DMS 273 (cell line): ENCODE measurements around the gene MAP2K1.
"Not testable (repeated sequence)": the region's sequence is repeated elsewhere in the genome, so short reads cannot be mapped to it uniquely, and the experiment has no call there.

Experiments
- DNase-seq: peaks from one replicate; lab custom pipeline; 2025; ENCODE audit not compliant: unreplicated experiment; lab: John Stamatoyannopoulos, UW

MAP2K1 gene

DNA sequence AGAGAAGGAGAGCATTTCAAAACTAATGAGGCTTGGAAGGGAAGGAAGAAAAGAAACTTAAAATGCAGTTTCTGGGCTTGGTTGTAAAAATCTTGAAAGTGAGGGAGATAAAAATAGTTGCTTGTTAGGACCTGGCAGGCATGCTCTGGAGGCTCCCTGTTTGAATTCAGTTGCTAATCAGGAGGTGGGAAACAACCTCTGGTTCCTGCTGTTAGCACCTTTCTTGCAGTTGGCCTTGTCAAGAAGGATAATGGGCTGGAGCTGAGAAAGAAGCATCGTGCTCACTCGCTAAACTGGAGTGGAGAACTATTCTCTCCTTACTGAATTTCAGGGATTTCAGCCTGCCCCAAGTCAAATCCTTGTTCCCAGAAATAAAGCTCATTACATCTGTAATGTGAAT is 87.4 kb downstream of the MAP2K1 start:
- DNase-seq: no peak

DNA sequence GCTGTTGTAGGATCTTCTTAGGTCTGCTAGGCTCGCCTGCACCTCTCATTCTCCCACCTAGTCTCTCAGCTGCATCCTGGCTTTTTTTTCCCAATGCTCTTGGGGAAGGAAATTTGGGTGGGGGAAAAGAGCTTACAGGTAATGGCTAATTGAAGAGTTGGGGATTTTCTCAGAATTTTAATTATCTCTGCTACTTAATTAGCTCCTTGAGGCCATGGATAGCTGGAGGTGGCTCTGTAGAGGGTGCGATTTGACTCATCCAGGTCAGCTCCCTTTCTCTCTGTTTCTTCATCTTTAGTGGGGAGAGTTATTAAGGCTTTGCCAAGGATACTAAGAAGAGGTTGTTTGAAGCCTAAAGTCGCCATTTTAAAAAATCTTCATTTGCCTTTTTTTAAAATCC is 88.3 kb downstream of the MAP2K1 start:
- DNase-seq: no peak

DNA sequence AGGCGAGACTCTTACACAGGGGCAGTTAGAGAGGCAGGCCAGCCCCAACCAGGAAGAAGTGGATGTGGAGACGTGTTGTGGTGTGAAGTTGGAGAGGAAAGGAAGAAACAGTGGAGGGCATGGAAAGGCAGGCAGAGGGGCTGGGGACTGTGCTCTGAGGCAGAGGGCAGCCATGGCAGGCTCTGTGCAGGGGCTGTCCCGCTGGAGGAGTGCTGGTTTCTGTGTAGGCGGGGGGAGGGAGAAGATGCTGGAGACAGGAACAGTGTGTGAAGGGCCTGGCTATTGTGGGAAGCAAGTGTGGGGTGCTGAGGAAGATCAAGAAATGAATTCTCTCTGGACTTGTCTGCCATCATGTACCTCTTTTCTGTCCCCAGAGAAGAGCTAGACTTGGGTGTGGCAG is 89.8 kb downstream of the MAP2K1 start:
- no peak for DNase-seq

DNA sequence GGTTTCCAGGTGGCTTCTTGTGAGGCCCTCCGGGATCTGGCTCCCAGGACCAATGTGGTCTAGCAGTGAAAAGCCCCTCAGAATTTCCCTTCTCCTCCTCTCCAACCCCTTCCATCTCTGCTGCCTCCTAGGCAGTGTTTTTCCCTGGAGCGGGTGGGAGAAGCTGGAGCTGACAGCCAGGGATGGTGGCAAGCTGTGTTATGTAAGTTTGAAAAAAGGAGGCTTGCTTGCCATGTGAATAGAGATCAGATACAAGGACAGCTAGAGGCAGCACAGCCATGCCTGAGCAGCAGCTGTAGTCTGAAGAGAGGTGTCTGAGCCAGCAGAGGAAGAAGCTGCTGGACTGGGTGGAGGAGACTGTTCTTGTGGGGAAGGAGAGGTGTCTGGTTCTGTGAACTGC is 90.3 kb downstream of the MAP2K1 start:
- DNase-seq: no peak

DNA sequence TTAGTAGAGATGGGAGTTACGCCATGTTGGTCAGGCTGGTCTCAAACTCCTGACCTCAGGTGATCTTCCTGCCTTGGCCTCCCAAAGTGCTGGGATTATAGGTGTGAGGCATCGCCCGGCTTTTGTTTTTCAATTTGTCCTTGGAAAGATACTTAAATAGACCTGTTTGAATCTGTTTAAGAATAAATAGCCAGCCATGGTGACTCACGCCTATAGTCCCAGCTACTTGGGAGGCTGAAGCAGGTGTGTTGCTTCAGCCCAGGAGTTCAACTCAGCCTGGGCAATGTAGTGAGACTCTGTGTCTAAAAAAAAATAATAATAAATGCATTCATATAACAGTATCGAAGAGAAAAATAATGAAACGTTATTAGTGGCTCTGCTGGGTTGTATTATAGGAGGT is 93.6 kb downstream of the MAP2K1 start:
- no peak for DNase-seq

DNA sequence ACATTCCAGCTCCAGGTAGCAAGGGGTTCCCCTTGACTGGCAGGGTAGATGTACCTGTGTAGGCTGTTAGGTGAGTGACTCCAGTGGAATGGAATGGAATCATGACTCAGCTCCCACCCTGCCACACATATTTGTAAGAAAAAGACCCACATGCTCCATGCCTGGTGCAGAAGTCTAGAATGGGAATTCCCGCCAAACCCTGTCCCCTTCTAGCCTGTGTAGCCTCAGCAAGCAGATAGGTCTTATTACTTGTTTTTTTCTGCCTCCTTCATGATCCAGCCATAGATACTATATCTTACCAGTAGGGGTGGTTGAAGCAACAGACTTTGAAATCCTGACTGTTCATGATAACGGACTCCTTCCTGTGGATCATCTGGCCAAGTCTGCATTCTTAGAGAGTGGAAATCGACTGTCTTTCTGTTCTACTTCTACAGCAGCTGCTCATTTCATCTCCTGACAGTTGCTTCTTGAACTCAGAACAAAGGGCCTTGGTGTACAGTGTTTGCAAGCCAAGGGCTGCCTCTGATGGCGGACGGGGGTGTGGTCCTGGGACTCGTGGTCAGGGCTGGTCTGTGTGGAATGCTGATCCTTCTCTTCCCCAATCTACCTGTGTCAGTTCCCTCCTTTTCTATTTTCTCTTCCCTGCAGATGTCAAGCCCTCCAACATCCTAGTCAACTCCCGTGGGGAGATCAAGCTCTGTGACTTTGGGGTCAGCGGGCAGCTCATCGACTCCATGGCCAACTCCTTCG is 94.6 kb downstream of the MAP2K1 start:
- no peak for DNase-seq

DNA sequence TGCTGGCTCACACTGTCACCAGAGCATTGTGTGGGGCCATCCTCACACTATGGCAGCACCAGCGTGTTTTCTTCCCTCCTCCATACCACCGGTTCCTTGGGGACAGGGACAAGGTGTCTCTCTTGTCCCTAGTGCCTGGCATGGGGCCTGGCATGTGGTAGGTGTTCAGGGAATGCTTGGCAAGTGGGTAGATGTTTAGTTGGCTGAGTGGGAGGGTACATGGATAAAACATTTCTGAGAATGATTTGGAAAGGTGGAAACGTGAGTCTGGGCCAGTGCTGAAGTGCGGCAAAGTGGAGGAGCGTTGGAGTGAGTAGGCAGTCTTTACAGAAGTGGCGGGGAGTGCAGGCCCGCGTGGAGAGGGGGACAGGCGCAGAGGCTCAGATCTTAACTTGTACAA is 95.8 kb downstream of the MAP2K1 start:
- no peak for DNase-seq

DNA sequence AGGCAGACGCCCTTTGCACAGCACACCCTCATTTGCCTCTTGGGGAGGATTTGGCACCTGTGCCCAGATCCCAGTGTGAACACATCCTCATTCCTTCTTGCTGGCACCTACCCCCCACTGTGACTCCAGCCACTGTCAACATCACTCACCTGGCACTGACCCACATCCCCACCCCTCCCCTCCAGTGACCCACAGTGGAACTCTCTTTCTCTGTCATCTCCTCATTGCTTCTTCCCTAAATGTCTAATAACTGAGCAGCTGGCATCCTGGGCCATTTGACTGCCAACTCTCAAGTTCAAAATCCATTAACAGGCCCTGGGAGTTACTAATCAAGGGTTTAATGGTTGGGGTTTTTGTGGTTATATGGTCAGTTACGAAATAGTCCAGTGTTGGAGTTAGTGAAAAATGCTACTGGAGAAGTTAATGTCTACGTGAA is 96.4 kb downstream of the MAP2K1 start:
- peak; percentile 34 for DNase-seq

DNA sequence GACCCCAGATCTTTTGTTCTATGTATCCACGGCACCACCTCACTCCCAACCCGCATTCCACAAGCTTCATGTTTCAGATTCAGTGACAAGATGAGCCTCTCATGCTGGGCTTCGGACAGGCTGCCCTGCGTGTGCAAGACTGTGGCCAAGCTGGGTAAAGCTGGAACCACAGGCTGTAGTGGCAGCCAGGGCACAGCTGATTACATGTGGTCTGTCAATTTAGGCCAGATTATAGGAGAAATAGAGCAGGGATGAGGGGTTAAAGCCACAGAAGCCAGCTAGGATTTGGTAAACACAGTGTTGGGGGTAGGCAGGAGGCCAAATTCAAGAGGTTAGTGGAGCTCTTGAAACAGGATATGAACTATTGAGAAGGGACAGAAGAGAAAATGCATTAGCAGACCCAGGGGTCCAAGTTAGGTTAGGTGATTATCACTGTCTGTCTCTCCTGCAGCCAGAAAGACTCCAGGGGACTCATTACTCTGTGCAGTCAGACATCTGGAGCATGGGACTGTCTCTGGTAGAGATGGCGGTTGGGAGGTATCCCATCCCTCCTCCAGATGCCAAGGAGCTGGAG is 97.9 kb downstream of the MAP2K1 start:
- no peak for DNase-seq

DNA sequence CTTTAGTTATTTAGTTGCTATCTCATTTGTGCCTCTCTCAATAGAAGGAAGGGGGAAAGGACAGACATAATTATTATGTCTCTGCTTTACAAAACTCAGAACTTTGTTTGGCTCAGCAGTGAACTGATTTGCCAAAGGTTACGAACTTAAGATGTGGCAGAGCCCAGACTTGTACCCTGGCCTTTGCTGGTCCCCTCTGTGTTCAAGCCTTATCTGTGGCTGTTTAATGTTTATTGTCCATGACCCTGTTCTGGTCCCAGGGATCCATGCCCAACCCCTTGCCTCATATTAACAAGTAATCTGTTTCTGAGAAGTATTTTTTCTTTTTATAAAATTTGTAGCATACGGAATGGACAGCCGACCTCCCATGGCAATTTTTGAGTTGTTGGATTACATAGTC is 100.2 kb downstream of the MAP2K1 start:
- no peak for DNase-seq

DNA sequence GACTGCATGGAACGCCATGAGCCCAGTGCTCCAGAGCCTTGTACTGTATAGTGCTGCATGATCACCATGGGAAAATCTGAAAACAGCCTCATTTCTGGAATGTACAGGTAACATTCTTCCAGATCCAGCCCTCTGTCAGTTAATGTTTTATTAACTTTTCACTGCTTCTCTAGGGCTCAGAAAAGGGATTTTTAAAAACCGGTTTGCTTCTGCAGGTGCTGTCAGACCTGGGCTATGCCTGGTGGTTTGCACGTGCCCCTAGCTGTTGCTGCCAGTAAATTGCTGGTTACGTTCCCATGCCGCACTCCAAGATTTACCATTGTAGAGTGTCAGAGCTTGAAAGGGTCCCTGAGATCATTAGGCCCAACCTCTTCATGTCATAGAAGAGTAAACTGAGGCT is 101.8 kb downstream of the MAP2K1 start:
- DNase-seq: no peak

DNA sequence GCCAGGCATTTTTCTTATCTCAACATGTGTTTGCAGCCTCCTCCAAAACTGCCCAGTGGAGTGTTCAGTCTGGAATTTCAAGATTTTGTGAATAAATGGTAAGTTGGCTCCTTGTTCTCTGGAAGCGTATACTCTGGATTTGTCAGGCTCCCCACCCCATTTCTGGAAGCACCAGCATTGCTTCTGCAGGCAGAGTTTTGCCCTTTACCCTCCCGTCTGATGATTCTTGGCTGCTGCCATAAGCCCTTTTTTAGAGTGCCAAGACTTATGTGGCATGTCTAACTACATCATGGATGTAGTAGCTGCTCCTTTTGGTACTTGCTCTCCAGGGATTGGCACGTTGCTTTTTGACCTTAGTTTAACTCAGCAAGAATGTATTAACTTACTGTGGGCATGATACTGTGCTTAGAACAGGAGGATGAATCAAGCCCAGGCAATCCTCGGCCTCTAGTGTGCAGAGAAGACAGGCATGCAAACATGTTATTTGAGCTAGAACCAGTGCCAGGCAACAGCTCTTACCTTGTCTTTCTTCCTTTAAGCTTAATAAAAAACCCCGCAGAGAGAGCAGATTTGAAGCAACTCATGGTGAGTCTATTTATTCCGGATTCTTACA is 102.6 kb downstream of the MAP2K1 start:
- no peak for DNase-seq

DNA sequence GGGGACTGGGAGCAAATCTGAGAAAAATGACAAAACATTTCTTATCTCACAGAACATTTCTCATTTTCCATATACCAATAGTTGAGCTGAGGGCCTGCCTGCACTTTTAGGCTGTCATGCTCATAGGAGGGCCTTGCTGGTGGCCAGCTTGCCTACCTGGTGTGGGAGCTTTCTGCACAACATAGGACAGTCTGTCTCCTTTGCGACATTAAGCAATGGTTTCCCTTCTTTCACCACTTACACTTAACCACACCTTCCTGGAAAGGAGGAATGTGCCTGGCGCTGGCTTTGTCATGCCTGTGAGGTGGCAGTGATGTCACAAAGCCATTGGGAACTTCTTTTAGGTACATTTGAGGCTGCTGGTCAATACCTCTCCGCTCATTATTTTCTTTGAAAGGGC is 105.1 kb downstream of the MAP2K1 start:
- no peak for DNase-seq

DNA sequence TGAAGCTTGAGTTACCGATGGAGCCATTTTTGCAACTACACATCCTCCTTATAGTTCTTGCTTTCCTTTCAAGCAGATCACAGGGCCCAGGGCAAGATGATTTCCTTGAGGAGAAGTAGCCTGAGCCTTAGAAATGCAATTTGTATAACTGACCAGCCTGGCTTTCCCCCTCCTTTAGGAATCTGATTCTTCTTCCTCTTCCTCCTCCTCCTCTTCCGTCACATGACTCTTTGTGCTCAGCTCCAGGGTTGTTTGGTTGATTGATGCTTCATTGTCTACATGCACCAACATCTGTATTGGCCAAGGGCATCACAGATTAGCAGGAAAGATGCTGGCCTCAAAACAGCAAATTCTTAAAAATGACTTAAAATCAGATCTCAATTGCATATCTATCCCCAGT is 107.5 kb downstream of the MAP2K1 start:
- DNase-seq: no peak

DNA sequence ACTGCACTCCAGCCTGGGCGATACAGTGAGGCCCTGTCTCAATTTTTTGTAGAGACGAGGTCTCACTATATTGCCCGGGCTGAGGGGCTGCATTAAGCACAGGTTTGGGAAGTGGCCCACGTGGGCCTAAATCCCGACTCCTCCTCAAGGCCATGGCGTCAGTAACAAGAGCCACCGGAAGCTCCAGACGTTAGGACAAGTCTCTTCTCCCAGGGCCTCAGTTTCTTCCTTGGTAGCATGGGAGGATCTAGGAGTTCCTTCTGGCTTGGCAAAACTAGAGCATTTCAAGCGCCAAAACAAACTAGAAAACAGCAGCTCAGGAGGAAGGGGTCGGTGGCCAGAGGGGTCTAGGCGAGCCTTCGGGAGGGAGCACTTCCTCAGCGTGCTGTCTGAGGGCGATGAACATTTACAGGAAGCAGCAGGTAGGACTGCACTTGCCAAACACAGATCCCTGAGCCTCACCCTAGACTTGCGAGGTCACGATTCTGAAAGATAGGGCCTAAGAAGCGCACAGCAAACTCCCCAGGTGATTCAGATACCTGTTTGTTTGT is 110.3 kb downstream of the MAP2K1 start:
- DNase-seq: no peak

DNA sequence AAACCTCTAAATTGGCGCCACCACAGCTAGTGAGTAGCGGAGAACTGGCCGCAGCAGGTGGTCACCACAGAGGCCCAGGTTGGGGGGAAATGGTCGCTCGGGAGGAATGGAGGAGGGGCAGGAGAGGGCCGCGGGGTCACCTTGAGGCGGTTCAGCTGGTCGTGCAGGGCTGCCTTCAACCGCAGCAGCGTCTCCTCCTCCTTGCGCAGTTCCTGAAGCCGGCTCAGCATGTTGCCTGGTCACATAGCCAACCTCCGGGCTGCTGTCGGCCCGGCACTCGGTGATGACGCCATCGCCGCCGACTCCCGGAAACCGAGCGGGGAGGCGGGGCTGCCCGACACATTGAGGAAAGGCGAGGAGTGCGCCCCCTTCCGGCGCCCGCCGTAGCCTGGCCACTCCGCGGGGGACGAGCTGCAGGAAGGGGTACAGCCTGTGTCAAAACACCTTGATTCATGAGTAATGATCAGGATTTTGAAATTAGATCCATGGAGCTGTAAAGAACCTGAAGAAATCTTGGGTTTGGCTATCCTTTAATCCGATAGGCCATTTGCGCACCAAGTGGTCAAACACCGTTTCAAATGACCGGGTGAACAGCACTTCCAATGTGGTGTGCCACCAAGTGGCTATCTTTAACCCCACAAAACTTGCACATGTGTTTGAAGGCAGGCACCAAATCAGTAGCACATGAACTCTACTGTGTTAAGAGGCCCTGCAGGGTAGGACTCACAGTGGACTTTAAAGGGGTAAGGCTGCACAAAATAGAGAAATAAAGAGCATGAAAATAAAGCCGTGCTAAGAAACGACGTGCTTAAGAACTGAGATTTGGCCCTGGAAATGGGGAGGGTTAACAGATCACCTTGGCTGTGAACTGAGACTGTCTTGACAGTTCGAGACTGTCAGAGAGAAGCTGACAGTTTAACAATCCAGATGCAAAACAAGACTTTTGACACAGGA is 111.1 kb downstream of the MAP2K1 start, which contains the start of gene SNAPC5:
Gene SNAPC5, minus strand, starts transcription at position 261 of the 954 bp plus-strand sequence. Its CDS starts 31 bp downstream, at position 230.
- peak; percentile 96 for DNase-seq

DNA sequence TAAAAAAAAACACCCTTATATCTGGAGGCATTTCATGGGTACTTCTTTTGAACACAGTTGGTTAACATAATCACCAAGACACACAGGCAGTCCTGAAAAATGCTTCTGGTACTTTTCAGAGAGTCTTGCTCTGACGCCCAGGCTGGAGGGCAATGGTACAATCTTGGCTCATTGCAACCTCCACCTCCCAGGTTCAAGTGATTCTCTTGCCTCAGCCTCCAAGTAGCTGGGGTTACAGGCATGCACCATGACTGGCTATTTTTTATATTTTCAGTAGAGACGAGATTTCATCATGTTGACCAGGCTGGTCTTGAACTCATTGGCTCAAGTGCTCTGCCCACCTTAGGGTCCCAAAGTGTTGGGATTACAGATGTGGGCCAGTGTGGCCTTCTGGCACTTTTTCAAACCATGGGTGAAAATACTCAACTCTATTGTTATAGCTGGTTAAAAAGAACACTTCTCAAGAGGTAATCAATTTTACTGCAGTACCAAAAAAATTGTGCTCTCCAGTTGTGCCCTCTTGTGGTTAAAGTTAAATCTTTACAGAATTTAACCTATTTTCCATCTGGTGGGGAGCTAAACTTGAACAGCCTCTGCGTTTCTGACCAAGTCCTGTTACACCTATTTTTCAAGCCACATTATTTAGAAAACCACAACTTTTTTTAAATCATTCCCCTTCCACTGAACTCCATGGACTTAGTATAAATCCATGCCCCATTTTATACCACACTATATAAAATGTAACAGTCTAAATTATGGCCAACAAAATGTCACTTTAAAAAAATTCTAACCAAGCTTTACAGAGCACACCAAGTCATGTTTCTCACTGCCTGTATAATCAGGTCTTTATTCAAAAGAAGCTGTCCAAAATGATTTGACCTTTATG is 112.0 kb downstream of the MAP2K1 start:
- peak; percentile 57 for DNase-seq

DNA sequence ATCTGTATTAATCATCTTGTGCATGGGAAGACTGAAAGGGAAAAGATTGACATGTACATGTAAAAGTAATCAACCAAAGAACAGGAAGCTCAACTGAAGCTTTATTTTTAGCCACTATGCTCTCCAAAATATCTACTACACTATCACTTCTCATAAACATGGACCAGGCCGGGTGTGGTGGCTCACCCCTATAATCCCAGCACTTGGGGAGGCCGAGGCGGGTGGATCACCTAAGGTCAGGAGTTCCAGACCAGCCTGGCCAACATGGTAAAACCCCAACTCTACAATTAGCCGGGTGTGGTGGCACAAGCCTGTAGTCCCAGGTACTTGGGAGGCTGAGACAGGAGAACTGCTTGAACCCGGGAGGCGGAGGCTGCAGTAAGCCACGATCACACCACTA is 113.6 kb downstream of the MAP2K1 start:
- not testable (repeated sequence) for DNase-seq

DNA sequence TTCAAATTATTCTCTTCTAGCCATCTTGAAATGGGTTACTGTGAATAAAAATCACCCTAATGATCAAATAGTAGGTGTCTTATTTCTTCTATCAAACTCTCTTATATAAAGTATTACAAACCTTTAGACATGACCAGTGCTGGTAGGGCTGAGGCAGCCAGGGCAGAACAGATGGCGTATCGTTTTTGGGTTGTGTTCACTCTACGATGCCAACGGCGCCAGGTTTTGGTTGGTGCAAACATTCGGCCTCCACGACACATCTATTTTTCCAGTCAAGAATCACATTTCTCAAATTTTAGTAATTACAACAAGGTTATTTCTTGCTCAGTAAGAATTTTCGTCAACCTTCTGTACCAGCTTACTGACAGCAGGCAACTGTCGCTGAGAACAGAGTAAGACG is 115.8 kb downstream of the MAP2K1 start:
- peak; percentile 60 for DNase-seq
